PC-3 (cell line): Measurements from ENCODE around the gene ALDH3B2. TPM values are rescaled to one million over a fixed set of nuclear protein-coding genes. Genes with fewer than 3 reads are reported as not detected.

Experiments used
- ATAC-seq: fragments of 200-7000 bp; cut with Tn5 transposase; 2 replicates; pipeline ENCODE4 v1.9.1; 2020; ENCODE audit warnings: mild to moderate bottlenecking, moderate library complexity
- BruUV-seq: library from RNA; stranded (reverse); fragments of 400-500 nt; replicated peaks from 2 replicates; lab custom pipeline; 2021; lab: Mats Ljungman, UMichigan
- CTCF ChIA-PET: fragments of 300-600 bp; sonication (Branson Sonifier 250); formaldehyde crosslinking; loops from one replicate; lab custom pipeline; 2022; ENCODE audit warnings: antibody characterized with exemption; lab: Charles Lee
- POLR2A ChIA-PET: fragments of 300-600 bp; sonication (Branson Sonifier 250); formaldehyde crosslinking; loops from one replicate; lab custom pipeline; 2022; ENCODE audit warnings: antibody characterized with exemption; ENCODE audit not compliant: unreplicated experiment; lab: Charles Lee
- DNase-seq: peaks from one replicate; pipeline ENCODE4 v3.0.0-alpha.2; 2015
- H2AFZ ChIP-seq: fragments of 300-600 bp; sonication (generic); 2 replicates; pipeline ENCODE4 v1.6.0; 2016; ENCODE audit warnings: antibody characterized with exemption, low read length
- H3F3A ChIP-seq: fragments of 300-600 bp; sonication (generic); one replicate; pipeline ENCODE4 v1.6.0; 2017; ENCODE audit warnings: antibody characterized with exemption, low read length, control low read depth, mild to moderate bottlenecking; ENCODE audit not compliant: unreplicated experiment
- H3K27ac ChIP-seq: fragments of 300-600 bp; sonication (generic); 2 replicates; pipeline ENCODE4 v1.5.1; 2016; ENCODE audit warnings: mild to moderate bottlenecking, low read length
- H3K27me3 ChIP-seq: fragments of 300-600 bp; sonication (generic); 2 replicates; pipeline ENCODE4 v1.6.1; 2016; ENCODE audit warnings: low read length, mixed read lengths
- H3K36me3 ChIP-seq: fragments of 300-600 bp; sonication (generic); 2 replicates; pipeline ENCODE4 v1.6.1; 2016; ENCODE audit warnings: low read depth, mixed run types, low read length, mixed read lengths
- H3K4me1 ChIP-seq: fragments of 300-600 bp; sonication (generic); 2 replicates; pipeline ENCODE4 v1.5.1; 2016; ENCODE audit warnings: low read length; ENCODE audit not compliant: insufficient read depth
- H3K4me2 ChIP-seq: fragments of 300-600 bp; sonication (generic); 2 replicates; pipeline ENCODE4 v1.6.0; 2016; ENCODE audit warnings: low read length
- H3K4me3 ChIP-seq: fragments of 300-600 bp; sonication (generic); 2 replicates; pipeline ENCODE4 v1.5.1; 2016; ENCODE audit warnings: mild to moderate bottlenecking, low read length, mixed read lengths
- H3K79me2 ChIP-seq: fragments of 300-600 bp; sonication (generic); 2 replicates; pipeline ENCODE4 v1.6.1; 2017; ENCODE audit warnings: low read length, mixed read lengths
- H3K9ac ChIP-seq: fragments of 300-600 bp; sonication (generic); 2 replicates; pipeline ENCODE4 v1.6.0; 2016; ENCODE audit warnings: mild to moderate bottlenecking, low read length
- H3K9me2 ChIP-seq: fragments of 300-600 bp; sonication (generic); replicated peaks from 2 replicates; pipeline ENCODE4 v1.6.1; 2016; ENCODE audit warnings: mixed run types, low read length, mixed read lengths
- H3K9me3 ChIP-seq: fragments of 300-600 bp; sonication (generic); 2 replicates; pipeline ENCODE4 v1.6.1; 2016; ENCODE audit warnings: low read length, mixed read lengths
- H4K20me1 ChIP-seq: fragments of 300-600 bp; sonication (generic); 2 replicates; pipeline ENCODE4 v1.6.1; 2016; ENCODE audit warnings: low read length, mixed read lengths
- CTCF ChIP-seq: fragments of 300-600 bp; sonication (generic); conservative IDR thresholded peaks from 2 replicates; pipeline ENCODE4 v1.5.1; 2017; ENCODE audit warnings: antibody characterized with exemption, low read depth, mild to moderate bottlenecking, low read length
- EZH2 ChIP-seq: fragments of 300-600 bp; sonication (generic); IDR thresholded peaks from one replicate; pipeline ENCODE4 v1.6.1; 2017; ENCODE audit warnings: antibody characterized with exemption, mild to moderate bottlenecking, low read length; ENCODE audit not compliant: unreplicated experiment
- EZH2phosphoT487 ChIP-seq: fragments of 300-600 bp; sonication (generic); IDR thresholded peaks from 2 replicates; pipeline ENCODE4 v1.6.1; 2018; ENCODE audit warnings: mild to moderate bottlenecking, antibody characterized with exemption, low read length, borderline replicate concordance
- intact Hi-C: fragments of 100-400 bp; cut with micrococcal nuclease; formaldehyde crosslinking; loops from 2 replicates; pipeline ENCODE4 v1.9.0; 2023
- total RNA-seq: library from RNA; depleted of rRNA; stranded (reverse); fragments of >200 nt; gene quantifications from 2 replicates; pipeline ENCODE4 v1.2.3, GENCODE V29; 2014

Gene ALDH3B2
- total RNA-seq, 1 experiment from 2014 or later = not detected

- CTCF ChIA-PET = no interaction called here
Measured at GRCh38 chr11:67635231-67635521, 39.2 kb downstream of the ALDH3B2 start.

GRCh38 chr11:67634366-67635230 lies 39.8 kb downstream of the ALDH3B2 start:
- no peaks in the 10 kb centered on the region for H3F3A ChIP-seq
- CTCF ChIA-PET = no interaction called here
- no peak overlapping the region for H3K27ac ChIP-seq
- no peaks in the 10 kb centered on the region for H3K27me3 ChIP-seq
- POLR2A ChIA-PET = no interaction called here
- no peak for DNase-seq
- ATAC-seq = no peak
- no peak for TF ChIP-seq EZH2
- TF ChIP-seq EZH2phosphoT487 = no peak
- TF ChIP-seq CTCF = no peak
- H3K4me1 ChIP-seq = peaks cover 7% of the 10 kb centered on the region
- intact Hi-C loops = no loop called here
- no peaks in the 10 kb centered on the region for H3K9me2 ChIP-seq
- no peak overlapping the region for H3K4me3 ChIP-seq
- no peak overlapping the region for H3K4me2 ChIP-seq
- H3K36me3 ChIP-seq = no peaks in the 10 kb centered on the region
- no peak overlapping the region for H3K9ac ChIP-seq
- no peaks in the 10 kb centered on the region for H3K79me2 ChIP-seq
- H3K9me3 ChIP-seq = no peaks in the 10 kb centered on the region
- no TSS peak for BruUV-seq
- no peak overlapping the region for H2AFZ ChIP-seq
- no peaks in the 10 kb centered on the region for H4K20me1 ChIP-seq

More at GRCh38 chr11:67635231-67635521, 39.2 kb downstream of the ALDH3B2 start:
- Histone ChIP-seq H3K9ac (no peak overlapping the region), H3K9me2 (no peaks in the 10 kb centered on the region), H2AFZ (no peak overlapping the region), H3K4me3 (no peak overlapping the region), H3K27ac (no peak overlapping the region), H3K27me3 (no peaks in the 10 kb centered on the region), H4K20me1 (no peaks in the 10 kb centered on the region), H3K4me2 (no peak overlapping the region), H3K4me1 (peaks cover 7% of the 10 kb centered on the region), H3K79me2 (no peaks in the 10 kb centered on the region), H3K36me3 (no peaks in the 10 kb centered on the region), H3K9me3 (no peaks in the 10 kb centered on the region), H3F3A (no peaks in the 10 kb centered on the region)
- BruUV-seq = no TSS peak
- DNase-seq (no peak), ATAC-seq (no peak)
- intact Hi-C loops = no loop called here
- no peak for TF ChIP-seq CTCF
- TF ChIP-seq EZH2phosphoT487 = no peak
- POLR2A ChIA-PET = no interaction called here

- TF ChIP-seq EZH2 (no peak), CTCF (no peak), EZH2phosphoT487 (no peak)
- no peak for DNase-seq
- Histone ChIP-seq H3K9me3 (no peaks in the 10 kb centered on the region), H3K9me2 (no peaks in the 10 kb centered on the region), H3K27ac (no peak overlapping the region), H3K36me3 (no peaks in the 10 kb centered on the region), H3K4me1 (peaks cover 14% of the 10 kb centered on the region), H3K4me2 (no peak overlapping the region), H3K27me3 (no peaks in the 10 kb centered on the region), H3F3A (no peaks in the 10 kb centered on the region), H3K79me2 (no peaks in the 10 kb centered on the region), H3K9ac (no peak overlapping the region), H3K4me3 (no peak overlapping the region), H2AFZ (no peak overlapping the region), H4K20me1 (no peaks in the 10 kb centered on the region)
- intact Hi-C loops = no loop called here
- POLR2A ChIA-PET = no interaction called here
- no TSS peak for BruUV-seq
- CTCF ChIA-PET = no interaction called here
- no peak for ATAC-seq
Measured at GRCh38 chr11:67633758-67634365, 40.6 kb downstream of the ALDH3B2 start.
